Nephron progenitor cell (in vitro differentiated cells): ENCODE measurements around the gene STK11.

Experiments used
- DNase-seq: peaks from one replicate; pipeline ENCODE4 v3.0.0; 2021
- H3K27ac Mint-ChIP-seq: 2 replicates; pipeline ENCODE4 v1.8.0; 2021; ENCODE audit warnings: mild to moderate bottlenecking, moderate library complexity, mixed read lengths
- H3K27me3 Mint-ChIP-seq: 2 replicates; pipeline ENCODE4 v1.8.0; 2021; ENCODE audit warnings: mild to moderate bottlenecking, low read depth, mixed read lengths; ENCODE audit not compliant: poor library complexity
- H3K36me3 Mint-ChIP-seq: 2 replicates; pipeline ENCODE4 v1.8.0; 2021; ENCODE audit warnings: low read depth, mixed read lengths
- H3K4me1 Mint-ChIP-seq: 2 replicates; pipeline ENCODE4 v1.8.0; 2021; ENCODE audit warnings: mixed read lengths
- H3K4me3 Mint-ChIP-seq: 2 replicates; pipeline ENCODE4 v1.8.0; 2021; ENCODE audit warnings: mild to moderate bottlenecking, moderate library complexity, mixed read lengths
- H3K9me3 Mint-ChIP-seq: 2 replicates; pipeline ENCODE4 v1.8.0; 2021; ENCODE audit warnings: mild to moderate bottlenecking, moderate library complexity, mixed read lengths
- TF ChIP-seq, protein P1 (sequence below): fragments of 200-600 bp; sonication (generic); IDR thresholded peaks from 2 replicates; pipeline ENCODE4 v1.5.0; 2021; ENCODE audit warnings: antibody characterized with exemption

The STK11 gene

GRCh38 chr19:1216756-1217155 lies 11.2 kb downstream of the STK11 start:
- Mint-ChIP-seq H3K27ac (peak overlapping the region; percentile 92), H3K27me3 (no peaks in the 10 kb centered on the region), H3K9me3 (no peaks in the 10 kb centered on the region), H3K4me3 (no peak overlapping the region), H3K36me3 (peaks cover 8% of the 10 kb centered on the region), H3K4me1 (peaks cover 47% of the 10 kb centered on the region)
- no peak for DNase-seq
- TF ChIP-seq, protein P1, sequence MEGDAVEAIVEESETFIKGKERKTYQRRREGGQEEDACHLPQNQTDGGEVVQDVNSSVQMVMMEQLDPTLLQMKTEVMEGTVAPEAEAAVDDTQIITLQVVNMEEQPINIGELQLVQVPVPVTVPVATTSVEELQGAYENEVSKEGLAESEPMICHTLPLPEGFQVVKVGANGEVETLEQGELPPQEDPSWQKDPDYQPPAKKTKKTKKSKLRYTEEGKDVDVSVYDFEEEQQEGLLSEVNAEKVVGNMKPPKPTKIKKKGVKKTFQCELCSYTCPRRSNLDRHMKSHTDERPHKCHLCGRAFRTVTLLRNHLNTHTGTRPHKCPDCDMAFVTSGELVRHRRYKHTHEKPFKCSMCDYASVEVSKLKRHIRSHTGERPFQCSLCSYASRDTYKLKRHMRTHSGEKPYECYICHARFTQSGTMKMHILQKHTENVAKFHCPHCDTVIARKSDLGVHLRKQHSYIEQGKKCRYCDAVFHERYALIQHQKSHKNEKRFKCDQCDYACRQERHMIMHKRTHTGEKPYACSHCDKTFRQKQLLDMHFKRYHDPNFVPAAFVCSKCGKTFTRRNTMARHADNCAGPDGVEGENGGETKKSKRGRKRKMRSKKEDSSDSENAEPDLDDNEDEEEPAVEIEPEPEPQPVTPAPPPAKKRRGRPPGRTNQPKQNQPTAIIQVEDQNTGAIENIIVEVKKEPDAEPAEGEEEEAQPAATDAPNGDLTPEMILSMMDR = no peak

DNA sequence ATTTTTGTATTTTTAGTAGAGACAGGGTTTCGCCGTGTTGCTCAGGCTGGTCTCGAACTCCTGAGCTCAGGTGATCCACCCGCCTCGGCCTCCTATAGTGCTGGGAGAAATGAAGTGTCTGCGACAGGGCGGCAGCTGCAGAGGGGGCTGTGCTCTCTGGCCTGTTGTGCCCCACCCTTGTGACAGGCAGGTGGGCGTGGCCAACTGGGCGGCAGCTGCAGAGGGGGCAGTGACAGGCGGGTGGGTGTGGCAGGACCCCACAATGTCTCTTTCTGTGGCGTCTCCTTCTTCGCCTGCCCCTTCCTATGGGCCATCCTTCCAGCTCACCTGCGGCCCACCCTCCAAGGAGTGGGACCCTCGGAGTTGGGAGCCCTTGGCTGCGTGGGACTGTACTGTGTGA lies 11.8 kb downstream of the STK11 start:
- Mint-ChIP-seq H3K9me3 (no peaks in the 10 kb centered on the region), H3K4me3 (no peak overlapping the region), H3K36me3 (peaks cover 7% of the 10 kb centered on the region), H3K27ac (peak overlapping the region; percentile 66), H3K4me1 (peaks cover 45% of the 10 kb centered on the region), H3K27me3 (no peaks in the 10 kb centered on the region)
- TF ChIP-seq, protein P1 = no peak
- no peak for DNase-seq

GRCh38 chr19:1218751-1219567 lies 13.4 kb downstream of the STK11 start:
- Mint-ChIP-seq H3K36me3 (no peaks in the 10 kb centered on the region), H3K27ac (no peak overlapping the region), H3K4me1 (peaks cover 35% of the 10 kb centered on the region), H3K9me3 (no peaks in the 10 kb centered on the region), H3K4me3 (no peak overlapping the region), H3K27me3 (no peaks in the 10 kb centered on the region)
- DNase-seq = no peak
- TF ChIP-seq, protein P1 = no peak

DNA sequence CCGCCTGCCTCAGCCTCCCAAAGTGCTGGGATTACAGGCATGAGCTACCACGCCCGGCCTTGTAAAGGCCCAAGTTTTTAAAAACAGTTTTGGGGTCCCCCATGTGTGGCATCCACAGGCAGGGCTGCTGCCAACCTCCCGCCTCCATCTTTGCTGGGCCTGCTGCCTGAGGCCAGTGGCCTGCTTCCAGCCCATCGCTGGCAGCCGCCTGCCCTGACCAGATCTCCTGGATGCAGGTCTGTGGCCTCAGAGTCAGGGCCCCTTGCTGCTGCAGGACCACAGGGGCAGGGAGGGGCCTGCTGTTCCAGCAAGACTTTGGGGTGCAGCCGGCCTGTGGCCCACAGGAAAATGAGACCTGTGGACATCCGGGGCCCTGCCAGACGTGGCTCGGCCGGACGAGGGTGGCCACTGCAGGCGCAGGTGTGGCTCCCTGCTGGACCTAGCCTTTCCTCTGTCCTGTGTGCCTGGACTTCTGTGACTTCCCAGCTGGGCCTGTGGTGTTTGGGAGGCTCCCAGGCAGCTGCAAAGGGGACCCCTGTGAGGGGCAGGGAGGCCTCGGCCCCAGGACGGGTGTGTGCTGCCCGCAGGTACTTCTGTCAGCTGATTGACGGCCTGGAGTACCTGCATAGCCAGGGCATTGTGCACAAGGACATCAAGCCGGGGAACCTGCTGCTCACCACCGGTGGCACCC lies 14.4 kb downstream of the STK11 start:
- Mint-ChIP-seq H3K4me3 (no peak overlapping the region), H3K27ac (no peak overlapping the region)

GRCh38 chr19:1220477-1220930 lies 14.9 kb downstream of the STK11 start:
- Mint-ChIP-seq H3K4me1 (peaks cover 26% of the 10 kb centered on the region), H3K9me3 (no peaks in the 10 kb centered on the region), H3K27ac (no peak overlapping the region), H3K27me3 (no peaks in the 10 kb centered on the region), H3K4me3 (no peak overlapping the region), H3K36me3 (no peaks in the 10 kb centered on the region)
- DNase-seq = no peak
- TF ChIP-seq, protein P1 = no peak

More for the DNA sequence above, 14.4 kb downstream of the STK11 start:
- Mint-ChIP-seq H3K9me3 (no peaks in the 10 kb centered on the region), H3K27me3 (no peaks in the 10 kb centered on the region), H3K4me1 (peaks cover 29% of the 10 kb centered on the region), H3K36me3 (no peaks in the 10 kb centered on the region)
- TF ChIP-seq, protein P1 = no peak
- DNase-seq = no peak
